Keratinocyte (primary cell): Measurements from ENCODE around the gene PCGF2.

ENCODE experiments used
- CTCF ChIP-seq, 3 experiments: IDR thresholded peaks in 1 of 3; conservative IDR thresholded peaks in 1 of 3; optimal IDR thresholded peaks in 1 of 3; 2 replicates in 2 of 3; 3 replicates in 1 of 3; pipeline versions ENCODE3 to v1.5.1; 2011; ENCODE audit warnings: low read length in 3 of 3, mild to moderate bottlenecking in 3 of 3, moderate library complexity in 2 of 3, control low read depth in 1 of 3, inconsistent platforms in 1 of 3; ENCODE audit not compliant: insufficient read depth in 2 of 3; ENCODE audit errors: extremely low read depth in 1 of 3
- EZH2 ChIP-seq: IDR thresholded peaks from one replicate; pipeline ENCODE4 v1.6.1; 2012; ENCODE audit warnings: inconsistent platforms, mild to moderate bottlenecking, low read length, moderate library complexity

- TF ChIP-seq CTCF (optimal IDR thresholded peaks at IDR 0.05 in 1 of 3, IDR thresholded peaks at IDR 0.05 in 1 of 3, conservative IDR thresholded peaks at IDR 0.05 in 1 of 3; ENCODE audit: extremely low read depth in 1 of 3, insufficient read depth in 2 of 3, low read length in 3 of 3) (no peak), EZH2 (no peak)
Measured at GRCh38 chr17:38768417-38768816, 20.3 kb upstream of the PCGF2 start.
